Upper lobe of left lung (tissue), 6 donors: ENCODE results near the gene CYBC1. TPM values are rescaled to one million over a fixed set of nuclear protein-coding genes. Genes with fewer than 3 reads are reported as not detected.

Experiments used
- ATAC-seq, 2 donors: fragments of 200-7000 bp; cut with Tn5 transposase; one replicate each; pipeline ENCODE4 v1.9.1; 2022; ENCODE audit warnings: mild to moderate bottlenecking in 2 of 2, moderate library complexity in 2 of 2; ENCODE audit not compliant: low FRiP score in 2 of 2
- DNase-seq, 2 donors: peaks; one replicate each; pipeline ENCODE4 v3.0.0-alpha.2; 2019 to 2020
- H3K27ac ChIP-seq, 4 donors: fragments of 200-600 bp; sonication (generic); one replicate each; pipeline ENCODE4 v1.5.1; 2016 to 2019
- H3K27me3 ChIP-seq, 4 donors: fragments of 200-600 bp; sonication (generic); one replicate each; pipeline ENCODE4 v1.5.1; 2017 to 2019
- H3K36me3 ChIP-seq, 4 donors: fragments of 200-600 bp; sonication (generic); one replicate each; pipeline ENCODE4 v1.5.1; 2016 to 2019
- H3K4me1 ChIP-seq, 4 donors: fragments of 200-600 bp; sonication (generic); one replicate each; pipeline ENCODE4 v1.5.1; 2018 to 2019
- H3K4me3 ChIP-seq, 4 donors: fragments of 200-600 bp; sonication (generic); one replicate each; pipeline ENCODE4 v1.5.1; 2017 to 2019; ENCODE audit warnings: mild to moderate bottlenecking in 2 of 4, moderate library complexity in 1 of 4
- H3K9me3 ChIP-seq, 4 donors: fragments of 200-600 bp; sonication (generic); one replicate each; pipeline ENCODE4 v1.5.1; 2018 to 2019
- CTCF ChIP-seq, 6 experiments: fragments of 450-650 bp in 4 of 6; fragments of 200-600 bp in 2 of 6; sonication (generic) in 2 of 6; IDR thresholded peaks; one replicate each; pipeline ENCODE4 v1.5.1; 2016 to 2019; ENCODE audit warnings: antibody characterized with exemption in 6 of 6
- EP300 ChIP-seq, 4 donors: sonication (generic); formaldehyde crosslinking; IDR thresholded peaks; one replicate each; pipeline ENCODE4 v1.5.1; 2017; ENCODE audit warnings: antibody characterized with exemption in 4 of 4, control low read depth in 2 of 4
- POLR2A ChIP-seq, 4 donors: fragments of 450-650 bp; IDR thresholded peaks; one replicate each; pipeline ENCODE4 v1.5.1; 2016 to 2017; ENCODE audit warnings: antibody characterized with exemption in 4 of 4, mild to moderate bottlenecking in 2 of 4
- POLR2AphosphoS5 ChIP-seq, 2 donors: sonication (generic); formaldehyde crosslinking; IDR thresholded peaks; one replicate each; pipeline ENCODE4 v1.5.1; 2017; ENCODE audit warnings: antibody characterized with exemption in 2 of 2
- WGBS, 2 donors: methylation state at CpG; one replicate each; pipeline ENCODE4 v1.1.5; 2017 to 2018; 5-methylcytosine and 5-hydroxymethylcytosine counted together
- total RNA-seq, 6 donors: library from RNA; depleted of rRNA in 4 of 6; stranded (reverse); fragments of >200 nt in 4 of 6; gene quantifications; one replicate each; pipeline versions ENCODE4 v1.1.0 to v1.2.1, GENCODE V29; 2016 to 2021
- donor health status: DM: no; HTN: no; CAD: no; lungs with moderate emphysema.
- donor health status: DM: no; HTN: yes; CAD: no; lungs with severe emphysema.

CYBC1 gene
- total RNA-seq, 6 donors from 2014 or later = 74.9 to 193 (median 108) TPM

- Histone ChIP-seq H3K27ac (peak overlapping the region; percentile 3 to 69 (median 54)), H3K36me3 (peaks cover 6 to 57% (median 31%) of the 10 kb centered on the region in 4 donors), H3K27me3 (no peaks in the 10 kb centered on the region), H3K9me3 (no peaks in the 10 kb centered on the region), H3K4me1 (peaks cover 27 to 45% (median 37%) of the 10 kb centered on the region in 4 donors), H3K4me3 (no peak overlapping the region)
- DNase-seq (peak in 1 of 2 donors; percentile 82), ATAC-seq (no peak)
- no peak for TF ChIP-seq EP300 (IDR thresholded peaks at IDR 0.05)
- TF ChIP-seq CTCF (IDR thresholded peaks at IDR 0.05) = no peak
- no peak for TF ChIP-seq POLR2AphosphoS5 (IDR thresholded peaks at IDR 0.05)
- TF ChIP-seq POLR2A (IDR thresholded peaks at IDR 0.05) = no peak
- WGBS, 2 donors = 46 to 50% methylated on average over 2 to 18 of the region's 19 CpGs
Measured at GRCh38 chr17:82444941-82445521, 5.5 kb downstream of the CYBC1 start.

GRCh38 chr17:82444284-82444893 lies 6.2 kb downstream of the CYBC1 start:
- Histone ChIP-seq H3K27me3 (no peaks in the 10 kb centered on the region), H3K27ac (peak overlapping the region in 2 of 4 donors; percentile 61 to 69), H3K9me3 (no peaks in the 10 kb centered on the region), H3K4me1 (peaks cover 21 to 43% (median 35%) of the 10 kb centered on the region in 4 donors), H3K4me3 (no peak overlapping the region), H3K36me3 (peaks cover 6 to 63% (median 35%) of the 10 kb centered on the region in 4 donors)
- ATAC-seq = no peak
- WGBS, 2 donors = 88 to 90% methylated on average over 11 to 24 of the region's 35 CpGs
- TF ChIP-seq EP300 (IDR thresholded peaks at IDR 0.05) (no peak), POLR2AphosphoS5 (IDR thresholded peaks at IDR 0.05) (no peak), POLR2A (IDR thresholded peaks at IDR 0.05) (no peak), CTCF (IDR thresholded peaks at IDR 0.05) (no peak)
- DNase-seq = peak in 1 of 2 donors; percentile 71

GRCh38 chr17:82443465-82444283 lies 6.9 kb downstream of the CYBC1 start:
- 85 to 91% methylated on average over 3 to 35 of the region's 40 CpGs for WGBS, 2 donors
- no peak overlapping the region for H3K27ac ChIP-seq
- no peak for ATAC-seq
- H3K27me3 ChIP-seq = no peaks in the 10 kb centered on the region
- TF ChIP-seq CTCF (IDR thresholded peaks at IDR 0.05) (no peak), POLR2A (IDR thresholded peaks at IDR 0.05) (peak in 1 of 4 donors; percentile 6)
- peaks cover 6 to 65% (median 37%) of the 10 kb centered on the region in 4 donors for H3K36me3 ChIP-seq
- H3K9me3 ChIP-seq = no peaks in the 10 kb centered on the region
- DNase-seq = peak in 1 of 2 donors; percentile 76
- H3K4me3 ChIP-seq = no peak overlapping the region
- H3K4me1 ChIP-seq = peaks cover 17 to 36% (median 29%) of the 10 kb centered on the region in 4 donors

- peaks cover 17 to 36% (median 29%) of the 10 kb centered on the region in 4 donors for H3K4me1 ChIP-seq
- WGBS, 2 donors = 87 to 90% methylated on average over 18 to 28 of the region's 28 CpGs
- TF ChIP-seq EP300 (IDR thresholded peaks at IDR 0.05) (no peak), CTCF (IDR thresholded peaks at IDR 0.05) (no peak), POLR2AphosphoS5 (IDR thresholded peaks at IDR 0.05) (no peak), POLR2A (IDR thresholded peaks at IDR 0.05) (no peak)
- DNase-seq = peak in 1 of 2 donors; percentile 61
- H3K4me3 ChIP-seq = no peak overlapping the region
- H3K36me3 ChIP-seq = peaks cover 6 to 65% (median 39%) of the 10 kb centered on the region in 4 donors
- no peaks in the 10 kb centered on the region for H3K27me3 ChIP-seq
- no peaks in the 10 kb centered on the region for H3K9me3 ChIP-seq
- ATAC-seq = no peak
- no peak overlapping the region for H3K27ac ChIP-seq
Measured at GRCh38 chr17:82442643-82443464, 7.7 kb downstream of the CYBC1 start.
